ENCODE data around the gene TSSC4. TPM values are rescaled to one million over a fixed set of nuclear protein-coding genes. Genes with fewer than 3 reads are reported as not detected.
"Not testable (repeated sequence)": the region's sequence is repeated elsewhere in the genome, so short reads cannot be mapped to it uniquely, and the experiment has no call there.

Gene TSSC4
- 36.2 TPM for total RNA-seq
- long read RNA-seq, transcript TSSC4-201 (3 exons, 1,686 nt): major isoform, 44 of 57 reads
- long read RNA-seq, partial matches to known transcripts: 6 of 57 reads
- long read RNA-seq, other reads (novel, unspliced or antisense): 0 of 57 reads

DNA sequence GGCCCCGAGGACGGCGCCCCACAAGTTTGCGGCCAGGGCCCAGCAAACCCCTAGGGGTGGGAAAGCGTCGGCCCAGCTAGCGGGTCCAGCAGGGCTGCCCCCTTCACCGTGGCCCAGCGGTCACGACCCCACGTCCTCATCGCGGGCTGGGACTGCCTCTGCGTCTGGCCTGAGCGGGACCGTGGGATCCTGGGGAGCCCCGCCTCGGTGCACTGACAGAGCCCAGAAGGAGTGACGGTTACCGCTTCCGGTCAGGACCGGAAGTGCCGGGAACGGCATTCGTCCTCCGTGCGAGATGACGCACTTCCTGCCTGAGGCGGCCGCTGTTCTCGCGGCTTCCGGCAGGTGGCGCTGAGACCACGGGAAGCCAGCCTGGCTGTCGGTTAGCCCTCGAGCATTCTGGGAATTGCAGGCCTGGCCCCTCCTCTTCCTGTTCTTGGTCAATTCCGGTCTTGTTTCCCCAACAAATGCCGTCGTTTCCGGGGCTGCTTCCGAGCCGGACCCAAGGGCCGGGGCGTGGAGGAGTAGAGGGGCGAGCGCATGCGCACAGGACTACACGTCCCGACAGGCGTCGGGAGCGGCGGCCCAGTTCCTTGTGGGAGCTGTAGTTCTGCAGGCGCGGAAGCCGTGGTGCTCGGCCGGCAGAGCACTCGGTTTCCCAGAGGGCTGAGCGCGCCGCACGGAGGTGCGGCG lies at the start of gene TSSC4:
TSS of gene TSSC4 (plus strand) at position 682 of the 693 bp plus-strand sequence. CDS start 1,884 bp downstream, outside the sequence.
- peak; percentile 100 for DNase-seq (ENCODE audit: low spot score)
- intact Hi-C loops (cut with DNase I): loop anchor here (1.0 kb wide), 1 partner anchor 17 kb away; no protein-coding TSS in a partner anchor

DNA sequence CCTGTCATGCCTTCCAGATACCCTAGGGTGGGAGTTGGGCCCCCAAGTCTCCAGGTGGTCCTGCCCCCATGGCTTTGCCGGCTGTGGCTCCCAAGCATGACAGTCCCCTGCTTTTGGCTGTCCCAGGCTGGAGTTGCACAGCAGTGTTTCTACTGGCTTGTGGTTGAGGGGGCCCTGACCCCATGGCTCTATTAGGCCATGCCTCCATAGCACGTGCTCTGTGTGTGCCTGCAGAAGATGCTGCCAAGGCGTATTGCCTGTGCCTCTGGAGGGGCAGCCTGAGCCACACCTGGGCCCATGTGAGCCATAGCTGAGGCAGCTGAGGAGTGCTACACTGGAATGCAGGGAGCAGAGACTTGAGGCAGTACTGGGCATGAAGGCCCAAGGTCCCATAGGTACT lies 48.8 kb upstream of the TSSC4 start:
- intact Hi-C loops (cut with DNase I): loop anchor here (10.0 kb wide), 1 partner anchor 677 kb away; no protein-coding TSS in a partner anchor

DNA sequence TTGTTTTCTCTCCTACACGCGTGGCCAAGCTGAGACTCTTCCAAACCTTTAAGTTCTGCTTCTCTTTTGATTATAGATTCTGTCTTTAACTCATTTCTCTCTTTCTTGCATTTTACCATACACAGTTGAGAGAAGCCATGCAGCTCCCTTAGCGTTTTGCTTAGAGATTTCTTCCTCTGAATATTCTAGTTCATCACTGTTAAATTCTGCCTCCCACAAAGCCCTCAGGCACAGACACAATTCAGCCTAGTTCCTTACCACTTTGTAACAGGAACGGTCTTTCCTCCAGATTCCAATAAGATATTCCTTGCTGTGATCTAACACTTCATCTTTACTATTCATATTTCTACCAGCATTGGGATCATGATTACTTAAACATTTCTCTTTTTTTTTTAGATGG lies 48.1 kb upstream of the TSSC4 start:
- intact Hi-C loops (cut with DNase I): loop anchor here (10.0 kb wide), 1 partner anchor 678 kb away; no protein-coding TSS in a partner anchor
- DNase-seq (ENCODE audit: low spot score): no peak

More for the DNA sequence above, 48.8 kb upstream of the TSSC4 start:
- peak; percentile 63 for DNase-seq (ENCODE audit: low spot score)

DNA sequence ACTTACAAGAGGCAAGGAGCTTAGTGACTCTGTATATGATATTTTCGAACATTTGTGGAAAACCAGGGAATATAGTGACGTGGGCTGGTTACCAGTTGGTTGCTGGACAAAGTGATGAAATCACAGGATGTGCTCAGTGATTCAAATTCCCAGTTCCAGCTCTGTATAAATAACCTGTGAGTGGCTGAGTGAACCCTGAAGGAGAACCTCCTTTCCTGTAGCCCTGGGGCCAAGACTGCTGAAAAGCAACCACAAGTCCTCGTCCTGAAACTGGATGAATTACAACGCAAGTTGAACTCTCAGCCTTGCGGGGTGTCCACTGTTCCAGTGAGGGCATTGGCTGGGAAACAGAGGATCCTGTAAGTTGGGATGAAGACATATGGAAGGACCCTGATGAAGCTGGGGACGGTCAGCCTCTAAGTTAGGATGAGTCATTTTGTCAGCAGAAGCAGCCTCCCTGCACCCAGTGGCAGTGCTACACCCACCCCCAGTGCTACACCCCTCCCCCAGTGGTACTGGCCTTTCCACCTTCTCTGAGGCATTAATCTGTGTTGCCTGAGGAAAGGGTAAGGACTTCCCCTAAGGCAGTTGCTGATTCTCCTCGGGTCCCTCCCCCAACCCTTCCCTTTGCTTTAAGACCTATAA lies 45.4 kb upstream of the TSSC4 start:
- intact Hi-C loops (cut with DNase I): loop anchor here (10.0 kb wide), 1 partner anchor 680 kb away; no protein-coding TSS in a partner anchor
- peak; percentile 50 for DNase-seq (ENCODE audit: low spot score)

DNA sequence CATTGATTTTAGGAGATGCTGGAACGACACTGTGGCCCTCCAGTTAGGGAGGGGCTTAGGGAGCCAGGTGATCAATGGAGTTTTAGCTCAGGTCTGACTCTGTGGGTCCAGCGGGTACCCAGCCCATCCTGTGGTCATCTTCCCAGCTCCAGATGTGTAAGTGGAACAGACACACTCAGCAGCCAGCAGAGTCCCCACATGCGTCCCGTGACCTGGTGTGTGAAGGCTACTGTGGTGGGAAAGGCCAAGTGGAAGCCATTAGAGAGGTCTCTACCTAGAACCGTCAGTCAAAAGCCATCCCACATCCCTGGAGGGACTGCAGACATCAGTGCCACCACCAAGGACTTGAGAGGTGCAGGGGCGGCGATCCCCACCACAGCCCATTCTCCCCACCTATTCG lies 43.3 kb upstream of the TSSC4 start:
- intact Hi-C loops (cut with DNase I): loop anchor here (10.0 kb wide), 1 partner anchor 682 kb away; no protein-coding TSS in a partner anchor
- DNase-seq (ENCODE audit: low spot score): peak; percentile 67

DNA sequence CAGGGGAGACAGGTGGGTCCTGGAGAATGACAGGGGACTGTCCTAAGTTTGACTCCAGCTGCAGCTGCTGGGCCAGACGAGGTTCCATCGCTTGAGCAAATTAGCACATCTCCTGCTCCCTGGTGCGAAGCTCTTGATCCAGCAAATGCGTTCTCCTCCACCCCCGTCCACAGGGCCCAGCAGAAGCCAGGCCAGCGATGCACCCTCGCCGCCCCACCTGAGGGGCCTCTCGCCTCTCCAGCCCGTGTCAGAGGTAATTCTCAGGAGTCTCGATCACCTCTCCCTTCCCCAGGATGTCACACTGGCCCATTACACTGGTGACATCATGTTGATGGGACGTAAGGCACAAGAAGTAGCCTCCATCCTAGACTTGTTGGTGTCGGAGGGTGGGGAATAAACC lies 42.9 kb upstream of the TSSC4 start:
- peak; percentile 36 for DNase-seq (ENCODE audit: low spot score)
- intact Hi-C loops (cut with DNase I): loop anchor here (10.0 kb wide), 1 partner anchor 683 kb away; no protein-coding TSS in a partner anchor

DNA sequence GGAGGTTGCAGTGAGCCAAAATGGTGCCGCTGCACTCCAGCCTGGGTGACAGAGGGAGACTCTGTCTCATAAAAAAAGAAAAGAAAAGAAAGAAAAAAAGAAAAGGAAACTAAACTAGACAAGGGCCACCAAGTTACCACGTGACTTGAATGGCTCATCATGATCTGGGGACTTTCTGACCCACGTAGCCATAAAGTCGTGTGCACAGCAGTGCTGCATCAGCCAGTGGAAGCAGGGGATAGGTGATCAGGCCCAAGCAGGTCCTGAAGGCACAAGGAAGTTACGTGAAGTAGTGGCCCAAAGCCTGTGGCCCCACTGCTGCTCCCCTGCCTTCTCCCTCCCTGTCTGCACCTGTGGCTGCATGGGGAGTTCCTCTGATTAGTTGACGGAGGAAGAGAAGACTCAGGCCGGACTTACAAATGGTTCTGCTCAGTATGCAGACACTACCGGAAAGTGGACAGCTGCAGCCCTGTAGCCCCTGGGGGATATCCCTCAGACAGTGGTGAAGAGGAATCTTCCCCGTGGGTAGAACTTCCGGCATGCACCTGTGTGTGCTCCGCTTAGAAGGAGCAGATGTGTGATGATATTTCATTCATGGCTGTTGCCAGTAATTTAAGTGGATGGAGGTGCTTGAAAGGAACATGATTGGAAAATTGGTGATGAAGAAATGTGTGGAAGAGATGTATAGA lies 41.7 kb upstream of the TSSC4 start:
- intact Hi-C loops (cut with DNase I): loop anchor here (10.0 kb wide), 1 partner anchor 684 kb away; no protein-coding TSS in a partner anchor
- peak; percentile 33 for DNase-seq (ENCODE audit: low spot score)

DNA sequence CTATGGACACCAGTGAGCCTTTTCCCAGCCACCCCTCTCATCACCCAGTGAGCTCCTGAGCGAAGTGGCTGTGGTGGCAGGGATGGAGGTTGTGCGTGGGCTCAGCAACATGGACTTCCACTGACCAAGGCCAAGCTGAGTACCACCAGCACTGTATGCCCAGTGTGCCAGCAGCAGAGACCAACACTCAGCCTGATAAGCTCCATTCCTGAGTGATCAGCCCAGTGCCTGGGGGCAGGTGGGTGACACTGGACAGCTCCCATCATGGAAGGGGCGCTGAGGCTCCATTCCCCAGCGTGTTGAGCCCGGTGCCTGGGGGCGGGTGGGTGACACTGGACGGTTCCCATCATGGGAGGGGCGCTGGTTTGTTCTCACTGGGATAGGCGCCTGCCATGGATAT lies 41.0 kb upstream of the TSSC4 start:
- DNase-seq (ENCODE audit: low spot score): no peak
- intact Hi-C loops (cut with DNase I): loop anchor here (10.0 kb wide), 1 partner anchor 685 kb away; no protein-coding TSS in a partner anchor

DNA sequence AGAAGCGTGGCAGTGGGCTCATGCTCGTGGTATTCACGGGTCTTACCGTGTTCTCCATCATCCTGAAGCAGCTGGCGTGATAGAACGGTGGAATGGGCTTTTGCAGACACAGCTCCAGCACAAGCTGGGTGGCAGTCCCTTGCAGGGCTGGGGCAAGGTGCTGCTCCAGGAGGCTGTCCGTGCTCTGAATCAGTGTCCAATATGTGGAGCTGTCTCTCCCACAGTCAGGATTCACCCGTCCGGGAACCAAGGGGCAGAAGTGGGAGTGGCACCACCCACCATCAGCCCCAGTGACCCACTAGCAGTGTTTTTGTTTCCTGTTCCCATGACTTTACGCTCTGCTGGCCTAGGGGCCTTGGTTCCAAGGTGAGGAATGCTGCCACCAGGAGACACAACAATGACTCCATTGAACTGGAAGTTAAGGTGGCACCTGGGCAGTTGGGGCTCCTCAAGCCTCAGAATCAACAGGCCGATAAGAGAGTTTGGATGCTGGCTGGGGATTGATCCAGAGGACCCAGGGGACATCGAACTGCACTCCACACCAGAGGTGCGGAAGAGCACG lies 40.4 kb upstream of the TSSC4 start:
- DNase-seq (ENCODE audit: low spot score): peak; percentile 63
- intact Hi-C loops (cut with DNase I): no loop called here

DNA sequence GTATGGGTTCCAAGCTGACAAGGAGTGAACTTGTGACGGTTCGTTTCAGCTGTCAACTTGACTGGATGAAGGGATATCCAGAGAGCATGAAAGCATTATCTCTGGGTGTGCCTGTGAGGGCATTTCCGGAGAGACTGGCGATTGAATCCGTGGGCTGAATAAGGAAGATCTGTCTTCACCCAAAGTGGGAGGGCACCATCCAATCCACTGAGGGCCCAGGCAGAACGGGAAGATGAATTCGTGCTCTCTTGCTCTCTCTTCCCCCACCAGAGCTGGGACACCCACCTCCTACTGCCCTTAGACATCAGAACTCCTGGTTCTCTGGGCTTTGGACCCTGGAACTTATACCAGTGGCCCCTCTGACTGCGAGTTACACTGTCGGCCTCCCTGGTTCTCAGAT lies 39.0 kb upstream of the TSSC4 start:
- DNase-seq (ENCODE audit: low spot score): peak; percentile 55
- intact Hi-C loops (cut with DNase I): no loop called here

DNA sequence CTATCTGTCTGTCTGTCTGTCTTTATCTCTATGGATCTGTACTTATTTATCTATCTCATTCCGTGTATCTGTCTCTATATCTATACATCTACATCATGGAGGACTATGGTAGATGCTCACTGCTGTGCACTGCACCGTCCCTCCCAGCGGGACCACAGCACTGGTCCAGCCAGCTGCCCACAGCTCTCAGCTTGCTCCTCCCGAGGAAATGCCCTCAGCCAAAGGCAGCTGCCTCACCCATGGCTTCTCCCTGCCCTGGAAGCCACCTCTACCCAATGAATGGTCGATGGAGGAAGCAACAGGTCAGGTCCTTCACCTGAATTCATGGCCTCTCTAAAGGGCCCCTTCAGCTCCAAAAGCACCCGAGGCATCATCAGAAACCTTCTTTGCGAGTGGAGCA lies 38.1 kb upstream of the TSSC4 start:
- intact Hi-C loops (cut with DNase I): no loop called here
- peak; percentile 55 for DNase-seq (ENCODE audit: low spot score)

DNA sequence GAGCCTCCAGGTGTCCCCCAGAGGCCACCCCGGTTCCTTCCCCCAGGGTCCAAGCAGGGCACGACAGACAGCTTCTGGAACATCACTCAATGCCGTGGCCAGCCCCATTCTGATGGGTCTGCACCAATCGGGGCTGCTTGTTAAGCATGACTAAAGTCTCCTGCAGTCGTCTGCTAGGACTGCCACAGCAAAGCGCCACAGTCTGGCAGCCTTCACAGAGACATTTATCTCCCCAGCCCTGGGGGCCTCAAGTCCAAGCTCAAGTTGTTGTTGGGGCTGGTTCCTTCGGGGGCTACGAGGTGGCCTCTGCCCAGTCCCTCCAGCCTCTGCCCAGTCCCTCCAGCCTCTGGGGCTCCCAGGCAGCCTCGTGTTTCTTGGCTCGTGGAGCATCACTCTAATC lies 37.4 kb upstream of the TSSC4 start:
- no peak for DNase-seq (ENCODE audit: low spot score)
- intact Hi-C loops (cut with DNase I): no loop called here

DNA sequence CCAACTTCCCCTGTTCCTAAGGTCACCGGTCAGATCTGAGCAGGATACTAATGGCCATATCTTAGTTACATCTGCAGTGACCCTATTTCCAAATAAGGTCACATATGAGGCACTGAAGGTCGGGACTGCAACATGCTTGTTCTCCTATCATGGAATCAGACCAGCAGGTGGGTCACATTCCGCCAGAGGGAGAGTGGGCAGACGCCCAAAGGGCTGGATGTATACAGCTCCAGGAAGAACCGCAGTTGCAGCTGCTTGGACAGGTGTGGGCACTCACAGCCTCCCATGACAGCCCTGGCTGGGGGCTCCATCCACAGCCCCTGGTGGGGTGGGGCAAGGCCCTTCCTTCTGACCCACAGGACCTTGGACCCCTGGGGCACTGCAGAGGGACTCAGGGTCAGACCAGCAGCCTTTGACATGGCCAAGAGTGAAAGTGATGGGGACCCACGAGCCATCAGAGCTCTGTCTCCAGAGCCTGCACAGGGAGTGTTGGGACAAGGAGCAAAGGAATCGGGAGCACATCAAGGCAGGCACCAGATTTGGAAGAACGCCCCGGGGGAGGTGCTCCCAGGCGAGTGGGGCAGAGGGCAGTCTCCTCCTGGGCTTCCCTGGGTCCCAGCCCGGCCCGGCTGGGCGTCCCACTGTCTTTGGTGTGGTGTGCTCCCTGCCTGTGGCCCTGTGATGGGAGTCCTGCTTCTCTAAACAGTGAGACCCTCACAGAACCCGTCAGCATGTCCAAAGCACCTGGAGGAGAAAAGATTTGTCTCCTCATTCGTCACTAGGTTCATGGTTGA lies 36.8 kb upstream of the TSSC4 start:
- intact Hi-C loops (cut with DNase I): no loop called here
- no peak for DNase-seq (ENCODE audit: low spot score)

DNA sequence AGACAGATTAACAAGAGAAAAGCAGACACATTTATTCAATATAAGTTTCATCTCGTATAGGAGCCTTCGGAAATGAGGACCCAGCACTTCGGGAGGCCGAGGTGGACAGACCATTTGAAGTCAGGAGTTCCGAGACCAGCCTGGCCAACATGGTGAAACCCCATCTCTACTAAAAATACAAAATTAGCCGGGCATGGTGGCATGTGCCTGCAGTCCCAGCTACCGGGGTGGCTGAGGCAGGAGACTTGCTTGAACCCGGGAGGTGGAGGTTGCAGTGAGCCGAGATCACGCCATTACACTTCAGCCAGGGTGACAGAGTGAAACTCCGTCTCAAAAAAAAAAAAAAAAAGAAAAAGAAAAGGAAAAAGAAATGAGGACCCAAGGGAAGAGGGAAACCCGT lies 36.2 kb upstream of the TSSC4 start:
- DNase-seq (ENCODE audit: low spot score); intact Hi-C loops (cut with DNase I): not testable (repeated sequence)

DNA sequence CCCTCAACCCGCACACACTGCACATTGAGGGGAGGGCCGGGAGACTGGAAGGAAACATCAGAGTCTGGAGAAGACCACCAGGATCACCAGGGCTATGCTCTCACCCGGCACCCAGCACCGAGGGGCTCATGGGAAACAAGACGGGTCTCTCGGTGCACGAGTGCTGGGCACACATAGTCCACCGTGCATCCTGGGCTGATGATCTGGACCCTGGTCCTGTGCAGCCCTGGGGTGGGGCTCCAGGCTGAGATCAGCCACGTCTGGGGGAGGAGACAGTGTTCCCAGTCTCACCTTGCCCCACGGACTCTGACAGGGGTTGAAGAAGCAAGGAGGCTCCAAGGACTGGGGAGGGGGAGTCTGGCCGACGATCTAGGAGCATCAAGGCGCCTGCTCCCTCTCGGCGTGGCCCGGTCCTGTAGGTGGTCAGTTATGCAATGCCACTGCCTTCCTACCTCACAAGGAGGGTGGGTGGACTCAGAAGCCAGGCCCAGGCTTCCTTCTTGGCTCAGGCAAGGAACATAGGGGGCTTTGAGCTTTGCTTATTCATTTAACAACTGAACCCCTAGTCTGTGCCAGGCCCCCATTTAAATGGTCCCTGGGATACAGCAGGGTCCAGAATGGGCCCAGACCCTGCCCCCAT lies 34.9 kb upstream of the TSSC4 start:
- DNase-seq (ENCODE audit: low spot score): no peak
- intact Hi-C loops (cut with DNase I): loop anchor here (5.0 kb wide), 1 partner anchor 38 kb away; no protein-coding TSS in a partner anchor

DNA sequence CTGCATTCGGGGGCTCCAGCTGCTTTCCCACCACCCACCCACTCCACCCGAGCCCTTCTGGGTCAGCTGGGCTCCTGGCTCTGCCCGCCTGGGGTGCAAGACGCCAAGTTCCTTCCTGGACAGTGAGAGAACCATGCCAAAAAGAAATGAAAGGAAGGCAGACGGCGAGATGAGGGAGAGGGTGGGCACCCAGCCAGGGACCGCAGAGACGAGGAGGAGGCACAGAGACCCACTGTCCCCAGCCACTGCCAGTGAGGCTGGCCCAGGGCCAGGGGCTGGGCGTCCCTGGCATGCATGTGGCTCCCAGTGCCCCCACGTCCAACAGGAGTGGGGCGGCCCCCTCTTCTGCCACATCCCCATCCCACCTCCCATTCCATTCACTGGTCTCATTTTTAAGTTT lies 34.3 kb upstream of the TSSC4 start:
- no peak for DNase-seq (ENCODE audit: low spot score)
- intact Hi-C loops (cut with DNase I): loop anchor here (5.0 kb wide), 1 partner anchor 39 kb away; no protein-coding TSS in a partner anchor

DNA sequence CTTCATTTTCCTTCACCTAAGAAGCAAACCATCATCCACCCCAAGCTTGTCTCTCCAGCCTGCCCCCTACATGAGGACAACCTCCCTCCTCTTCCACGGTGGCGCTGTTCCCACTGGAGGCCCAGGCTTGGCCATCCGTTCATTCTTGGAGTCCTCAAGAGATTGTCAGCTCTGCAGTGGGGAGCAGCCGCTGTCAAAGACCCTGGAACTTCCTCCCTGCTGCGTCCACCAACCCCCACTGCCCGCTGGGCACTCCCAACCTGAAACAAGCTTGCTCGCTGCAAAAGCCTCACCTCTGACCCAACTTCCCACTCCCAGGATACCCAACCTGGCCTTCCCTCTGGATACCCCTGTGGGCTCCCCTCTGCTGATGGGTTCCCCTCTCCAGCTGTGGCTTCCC lies 33.8 kb upstream of the TSSC4 start:
- intact Hi-C loops (cut with DNase I): loop anchor here (5.0 kb wide), 1 partner anchor 39 kb away; no protein-coding TSS in a partner anchor
- no peak for DNase-seq (ENCODE audit: low spot score)

Data from cardiac septum (tissue), 1 donor.